ENCODE results near the gene SLC12A9. TPM values are rescaled to one million over a fixed set of nuclear protein-coding genes. Genes with fewer than 3 reads are reported as not detected.

The SLC12A9 gene
- total RNA-seq, 1 experiment from 2014 or later = 12.0 TPM

- Histone ChIP-seq H3K4me3 (no peak overlapping the region), H3K36me3 (peaks cover 20% of the 10 kb centered on the region), H3K9me3 (no peaks in the 10 kb centered on the region), H3K27me3 (no peaks in the 10 kb centered on the region)
- DNase-seq = no peak
Observed at GRCh38 chr7:100822236-100823139, 30.0 kb upstream of the SLC12A9 start.

GRCh38 chr7:100823140-100823525, 29.4 kb upstream of the SLC12A9 start:
- Histone ChIP-seq H3K9me3 (no peaks in the 10 kb centered on the region), H3K27me3 (no peaks in the 10 kb centered on the region), H3K4me3 (no peak overlapping the region), H3K36me3 (peaks cover 20% of the 10 kb centered on the region)
- no peak for DNase-seq

GRCh38 chr7:100823534-100823933, 29.0 kb upstream of the SLC12A9 start:
- no peaks in the 10 kb centered on the region for H3K27me3 ChIP-seq
- no peaks in the 10 kb centered on the region for H3K9me3 ChIP-seq
- H3K4me3 ChIP-seq = no peak overlapping the region
- H3K36me3 ChIP-seq = peaks cover 17% of the 10 kb centered on the region
- no peak for DNase-seq

GRCh38 chr7:100824499-100825214, 27.9 kb upstream of the SLC12A9 start:
- H3K36me3 ChIP-seq = peaks cover 12% of the 10 kb centered on the region
- DNase-seq = no peak
- H3K27me3 ChIP-seq = no peaks in the 10 kb centered on the region
- no peak overlapping the region for H3K4me3 ChIP-seq
- no peaks in the 10 kb centered on the region for H3K9me3 ChIP-seq

GRCh38 chr7:100825215-100825671, 27.3 kb upstream of the SLC12A9 start:
- H3K4me3 ChIP-seq = peak overlapping the region; percentile 67
- H3K27me3 ChIP-seq = no peaks in the 10 kb centered on the region
- H3K9me3 ChIP-seq = no peaks in the 10 kb centered on the region
- H3K36me3 ChIP-seq = peaks cover 6% of the 10 kb centered on the region
- DNase-seq = no peak

- no peak for DNase-seq
Observed at GRCh38 chr7:100825751-100826513, 26.6 kb upstream of the SLC12A9 start.

GRCh38 chr7:100826514-100827329, 25.8 kb upstream of the SLC12A9 start:
- Histone ChIP-seq H3K9me3 (no peaks in the 10 kb centered on the region), H3K36me3 (peaks cover 6% of the 10 kb centered on the region), H3K4me3 (peak overlapping the region; percentile 67), H3K27me3 (no peaks in the 10 kb centered on the region)
- no peak for DNase-seq

More at GRCh38 chr7:100825751-100826513, 26.6 kb upstream of the SLC12A9 start:
- no peaks in the 10 kb centered on the region for H3K9me3 ChIP-seq
- H3K36me3 ChIP-seq = peaks cover 6% of the 10 kb centered on the region
- H3K4me3 ChIP-seq = peak overlapping the region; percentile 67
- H3K27me3 ChIP-seq = no peaks in the 10 kb centered on the region

- DNase-seq = peak; percentile 86
- Histone ChIP-seq H3K27me3 (no peaks in the 10 kb centered on the region), H3K36me3 (peaks cover 6% of the 10 kb centered on the region), H3K4me3 (peak within 1 kb of the TSS; percentile 67), H3K9me3 (no peaks in the 10 kb centered on the region)
Observed at GRCh38 chr7:100827330-100828226, 24.9 kb upstream of the SLC12A9 start, which contains the start of gene EPHB4. Gene EPHB4 (minus strand): TSS chr7:100827523. CDS start chr7:100827030, 493 bp downstream.

- no peak overlapping the region for H3K4me3 ChIP-seq
- H3K27me3 ChIP-seq = no peaks in the 10 kb centered on the region
- no peaks in the 10 kb centered on the region; the same call in 1 of the 2 replicates for H3K36me3 ChIP-seq
- no peak for DNase-seq
- no peaks in the 10 kb centered on the region for H3K9me3 ChIP-seq
Observed at GRCh38 chr7:100829150-100829716, 23.3 kb upstream of the SLC12A9 start.

GRCh38 chr7:100830396-100830795, 22.1 kb upstream of the SLC12A9 start:
- H3K9me3 ChIP-seq = no peaks in the 10 kb centered on the region
- DNase-seq = no peak
- H3K4me3 ChIP-seq = no peak overlapping the region
- no peaks in the 10 kb centered on the region for H3K27me3 ChIP-seq
- no peaks in the 10 kb centered on the region; the same call in 1 of the 2 replicates for H3K36me3 ChIP-seq

- H3K27me3 ChIP-seq = no peaks in the 10 kb centered on the region
- no peaks in the 10 kb centered on the region for H3K9me3 ChIP-seq
- no peak for DNase-seq
- no peak overlapping the region for H3K4me3 ChIP-seq
- H3K36me3 ChIP-seq = no peaks in the 10 kb centered on the region
Observed at GRCh38 chr7:100832281-100832633, 20.3 kb upstream of the SLC12A9 start.

GRCh38 chr7:100835903-100836811, 16.4 kb upstream of the SLC12A9 start:
- H3K4me3 ChIP-seq = no peak overlapping the region
- H3K9me3 ChIP-seq = no peaks in the 10 kb centered on the region
- no peaks in the 10 kb centered on the region for H3K36me3 ChIP-seq
- no peaks in the 10 kb centered on the region for H3K27me3 ChIP-seq
- DNase-seq = no peak

- no peaks in the 10 kb centered on the region for H3K9me3 ChIP-seq
- no peak for DNase-seq
- H3K4me3 ChIP-seq = no peak overlapping the region
- no peaks in the 10 kb centered on the region for H3K36me3 ChIP-seq
- no peaks in the 10 kb centered on the region for H3K27me3 ChIP-seq
Observed at GRCh38 chr7:100836812-100837098, 15.8 kb upstream of the SLC12A9 start.

GRCh38 chr7:100837099-100837836, 15.2 kb upstream of the SLC12A9 start:
- Histone ChIP-seq H3K27me3 (no peaks in the 10 kb centered on the region), H3K9me3 (no peaks in the 10 kb centered on the region), H3K4me3 (peak overlapping the region; percentile 31), H3K36me3 (no peaks in the 10 kb centered on the region)
- DNase-seq = peak; percentile 75

Data from MG63 (cell line).